Hindlimb muscle (tissue), 1 donor: ENCODE results near the gene SLC18B1. TPM values are rescaled to one million over a fixed set of nuclear protein-coding genes. Genes with fewer than 3 reads are reported as not detected.
A peak's percentile ranks its signal among the peaks of the same experiment; 100 is the strongest.

Experiments
- DNase-seq: peaks from one replicate; pipeline ENCODE4 v3.0.0-alpha.2; 2013
- polyA plus RNA-seq: library from polyadenylated mRNA; unstranded; fragments of 120-200 nt; gene quantifications from one replicate; pipeline ENCODE4 v1.2.1, GENCODE V29; 2013; ENCODE audit not compliant: insufficient read length

The SLC18B1 gene
- 7.6 TPM for polyA plus RNA-seq

DNA sequence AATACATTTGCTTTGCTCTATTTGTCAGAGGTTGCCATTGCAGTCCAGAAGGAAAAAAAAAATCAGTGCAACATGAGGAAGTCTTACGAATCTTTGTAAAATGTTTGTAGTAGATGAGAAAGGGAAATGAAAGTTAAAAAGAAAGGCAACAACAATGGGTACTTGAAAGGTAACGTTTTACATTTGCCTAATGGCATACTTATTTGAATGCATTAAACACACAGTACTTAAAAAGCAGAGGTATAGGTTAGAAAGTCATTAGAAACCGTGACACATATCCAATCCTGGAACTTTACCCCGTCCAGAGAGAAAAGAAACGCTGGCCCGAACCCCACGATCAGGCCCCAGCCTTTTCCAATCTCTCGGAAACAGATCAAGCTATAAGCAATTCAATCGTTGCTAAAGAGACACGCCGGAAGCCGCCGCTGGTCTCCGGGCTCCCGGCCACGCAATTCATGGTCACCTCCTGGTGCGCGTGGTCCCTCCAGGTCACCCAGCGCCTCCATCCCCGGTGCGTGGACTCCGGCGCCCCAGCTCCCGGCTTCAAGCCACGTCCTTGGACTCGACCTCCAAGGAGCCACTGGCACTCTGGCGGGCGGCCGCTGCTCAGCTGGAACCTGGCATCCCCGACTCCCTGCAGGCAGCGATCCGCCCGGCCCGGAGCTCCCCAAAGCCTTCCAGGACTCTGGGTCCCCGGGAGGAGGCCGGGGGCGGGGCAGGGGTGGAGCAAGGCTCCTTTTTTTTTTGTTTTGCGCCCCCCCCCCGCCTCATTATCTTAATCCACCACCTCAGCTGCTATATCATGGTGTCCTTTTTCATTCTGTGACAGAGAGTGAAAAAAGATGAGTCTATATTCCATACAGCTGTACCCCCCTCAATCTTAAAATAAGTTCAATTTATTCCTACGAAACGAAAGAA, at the start of gene SLC18B1:
Gene SLC18B1 (minus strand): TSS at position 687 of the 918 bp plus-strand sequence. CDS start 181 bp downstream, at position 506.
- peak; percentile 58 for DNase-seq

DNA sequence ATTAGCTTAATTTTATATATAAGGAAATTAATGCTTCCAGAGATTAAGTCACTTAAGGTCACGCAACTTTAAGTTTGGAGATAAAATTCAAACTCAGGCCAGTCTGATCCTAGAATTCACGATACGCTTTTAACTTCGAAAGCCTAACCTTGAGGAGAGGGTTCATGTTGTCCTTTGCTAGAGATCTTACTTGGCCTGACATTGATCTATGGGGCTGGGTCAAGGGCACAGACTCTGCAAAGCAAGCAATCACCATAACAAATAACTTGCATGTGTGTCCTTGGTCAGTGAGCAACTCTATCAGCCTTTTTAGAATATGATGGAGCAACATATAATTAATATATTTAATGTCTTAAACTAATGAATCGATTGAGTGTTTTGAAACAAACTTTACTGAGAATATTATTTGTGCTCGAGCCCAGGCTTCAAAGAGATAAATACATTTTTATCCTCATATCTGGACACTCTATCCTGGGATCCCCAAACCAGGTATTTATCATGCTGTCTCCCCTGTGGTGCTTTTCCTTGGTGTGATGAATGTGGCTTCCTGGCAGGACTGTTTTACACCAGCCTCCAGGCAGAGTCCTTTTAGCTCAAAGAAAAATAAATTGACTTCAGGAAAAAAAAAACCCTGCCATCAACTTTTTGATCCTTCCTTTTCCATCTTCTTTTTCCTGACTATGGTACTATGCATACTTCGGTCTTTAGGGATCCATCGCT, 45.0 kb upstream of the SLC18B1 start:
- DNase-seq: no peak

- no peak for DNase-seq
These were observed 43.5 kb upstream of the SLC18B1 start for GRCh38 chr6:132841966-132842365.

- no peak for DNase-seq
These were observed 34.5 kb upstream of the SLC18B1 start for GRCh38 chr6:132832891-132833290.

DNA sequence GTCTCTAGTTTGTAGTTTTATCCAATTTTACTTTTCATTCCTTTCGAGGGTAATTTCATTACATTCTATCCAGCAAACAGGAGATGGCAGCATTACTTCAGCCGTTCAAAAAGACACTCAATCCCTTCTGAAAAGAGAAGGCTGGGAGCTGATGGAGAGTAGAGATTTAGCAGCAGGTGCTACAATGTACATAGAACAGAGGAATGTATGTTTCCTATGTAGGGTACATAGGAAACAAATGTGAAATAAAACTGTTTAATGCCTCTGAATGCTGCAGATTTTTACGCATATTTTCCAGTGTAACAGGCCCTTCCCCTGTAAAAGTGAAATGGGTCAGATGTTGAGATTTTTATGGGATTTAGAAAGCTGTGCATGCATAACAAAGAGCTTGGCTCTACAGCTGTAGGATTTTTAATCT, 31.9 kb upstream of the SLC18B1 start:
- DNase-seq: peak; percentile 55

- no peak for DNase-seq
These were observed 22.4 kb upstream of the SLC18B1 start for GRCh38 chr6:132820629-132821381.

GRCh38 chr6:132819405-132820161, 21.1 kb upstream of the SLC18B1 start:
- DNase-seq: no peak

DNA sequence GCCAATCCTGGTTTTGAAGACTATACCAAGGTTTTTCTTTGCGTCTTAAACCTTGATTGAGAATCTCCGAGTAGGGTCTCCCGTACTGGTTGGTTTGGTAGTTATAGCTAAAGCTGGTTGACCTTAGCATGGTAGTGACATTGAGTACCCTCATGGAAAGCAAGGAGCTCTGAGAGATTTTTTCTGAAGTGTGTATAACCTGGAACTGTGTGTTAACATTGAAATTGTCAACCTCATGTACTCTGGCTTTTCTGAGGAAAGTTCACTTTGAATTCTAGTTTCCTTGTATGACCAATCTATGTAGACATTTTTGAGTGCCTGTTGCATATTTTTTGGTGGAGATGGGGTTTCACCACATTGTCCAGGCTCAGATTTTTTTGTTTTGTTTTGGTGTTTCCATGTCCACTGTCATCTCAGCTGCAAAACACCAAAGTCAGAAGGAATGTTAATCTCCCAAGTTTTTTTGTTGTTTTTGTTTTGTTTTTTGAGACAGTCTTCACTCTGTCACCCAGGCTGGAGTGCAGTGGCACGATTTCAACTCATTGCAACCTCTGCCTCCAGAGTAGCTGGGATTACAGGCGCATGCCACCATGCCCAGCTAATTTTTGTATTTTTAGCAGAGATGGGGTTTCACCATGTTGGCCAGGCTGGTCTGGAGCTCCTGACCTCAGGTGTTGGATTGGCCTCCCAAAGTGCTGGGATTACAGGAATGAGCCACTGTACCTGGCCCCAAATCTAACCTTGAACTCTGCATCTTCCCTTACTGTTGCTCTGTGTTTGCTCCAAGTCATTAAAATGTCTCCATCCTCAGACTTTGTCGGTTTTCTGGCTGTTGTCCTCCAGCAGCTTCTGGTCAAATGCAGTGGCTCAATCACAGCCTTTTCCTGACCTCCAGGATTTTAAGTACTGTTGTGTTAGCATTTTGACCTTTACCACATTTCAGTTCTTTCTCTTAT, 20.2 kb upstream of the SLC18B1 start:
- DNase-seq: no peak

GRCh38 chr6:132817554-132818403, 19.3 kb upstream of the SLC18B1 start:
- no peak for DNase-seq

GRCh38 chr6:132816660-132817059, 18.2 kb upstream of the SLC18B1 start:
- DNase-seq: no peak

GRCh38 chr6:132814716-132815570, 16.5 kb upstream of the SLC18B1 start:
- no peak for DNase-seq

DNA sequence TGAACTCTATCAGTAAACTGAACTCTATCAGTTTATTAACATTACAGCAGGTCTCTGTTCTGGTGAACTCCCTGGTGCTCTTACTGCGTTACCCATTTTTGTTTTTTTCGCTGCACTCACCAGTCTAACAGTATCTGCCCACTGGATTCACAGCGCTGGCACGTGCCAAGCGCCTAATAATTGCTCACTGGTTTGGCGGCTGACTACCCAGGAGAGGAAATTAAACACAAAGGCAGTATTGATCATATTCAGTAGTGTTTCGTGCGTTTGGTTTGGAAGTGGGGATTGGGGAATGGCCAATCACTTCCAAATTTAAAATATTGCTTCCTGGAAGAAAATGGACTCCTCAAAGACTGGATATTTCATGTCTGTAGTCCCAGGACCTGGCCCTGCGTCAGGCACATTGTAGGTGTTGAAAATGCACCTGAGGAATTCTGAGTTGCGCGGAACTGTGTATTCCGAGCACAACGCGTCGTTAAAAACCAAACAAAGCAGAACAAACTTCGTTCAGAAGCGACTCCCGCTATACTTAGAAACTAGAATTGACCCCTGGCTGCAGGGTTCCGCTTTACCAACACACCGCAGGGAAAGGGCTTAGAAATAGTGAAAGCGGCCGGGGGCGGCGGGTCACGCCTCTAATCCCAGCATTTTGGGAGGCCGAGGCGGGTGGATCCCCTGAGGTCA, 14.9 kb upstream of the SLC18B1 start:
- peak; percentile 68 for DNase-seq

- DNase-seq: no peak
These were observed 14.3 kb upstream of the SLC18B1 start for GRCh38 chr6:132812756-132813172.

- no peak for DNase-seq
These were observed 13.9 kb upstream of the SLC18B1 start for GRCh38 chr6:132812255-132812732.

- DNase-seq: no peak
These were observed 12.8 kb upstream of the SLC18B1 start for GRCh38 chr6:132811276-132811675.

DNA sequence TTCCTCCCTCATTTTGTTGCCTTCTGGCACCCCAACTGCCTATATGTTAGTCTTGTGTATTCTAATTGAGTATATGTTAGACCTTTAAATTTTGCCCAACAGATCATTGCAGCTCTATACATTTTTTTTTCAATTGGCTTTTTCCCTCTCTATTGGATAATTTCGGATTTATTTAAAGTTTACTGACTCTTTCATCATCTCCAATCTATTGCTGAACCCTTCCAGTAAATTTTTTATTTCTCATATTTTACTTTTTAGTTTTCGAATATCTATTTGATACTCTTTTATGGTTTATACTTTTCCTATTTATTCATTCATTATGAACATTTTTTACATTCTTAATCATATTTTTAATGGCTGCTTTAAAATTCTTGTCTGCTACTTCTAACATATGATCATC, 7.1 kb upstream of the SLC18B1 start:
- DNase-seq: no peak

DNA sequence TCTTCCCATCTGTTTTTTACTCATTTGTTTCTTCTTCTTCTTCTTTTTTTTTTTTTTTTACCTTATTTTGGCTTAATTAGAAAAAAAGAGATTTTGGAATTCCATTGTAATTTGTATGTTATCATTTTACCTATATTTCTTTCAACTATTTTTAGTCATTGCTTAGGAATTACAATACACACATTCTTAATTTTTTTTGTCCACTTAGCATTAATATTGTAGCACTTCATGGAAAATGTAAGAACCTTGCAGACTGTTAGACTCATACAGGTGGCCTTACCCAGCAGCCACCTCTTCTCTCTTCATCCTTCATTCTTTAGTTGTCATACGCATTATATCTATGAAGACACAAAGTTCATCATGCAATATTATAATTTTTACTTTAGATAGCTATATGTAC, 5.8 kb upstream of the SLC18B1 start:
- DNase-seq: no peak

- DNase-seq: no peak
These were observed 2.2 kb upstream of the SLC18B1 start for GRCh38 chr6:132800656-132801055.
